NCI-H748 (cell line): Measurements from ENCODE around the gene NR3C2.
A peak's percentile ranks its signal among the peaks of the same experiment; 100 is the strongest.

ENCODE experiments used
- DNase-seq: peaks from one replicate; lab custom pipeline; 2025; ENCODE audit not compliant: unreplicated experiment; lab: John Stamatoyannopoulos, UW

Gene NR3C2

DNA sequence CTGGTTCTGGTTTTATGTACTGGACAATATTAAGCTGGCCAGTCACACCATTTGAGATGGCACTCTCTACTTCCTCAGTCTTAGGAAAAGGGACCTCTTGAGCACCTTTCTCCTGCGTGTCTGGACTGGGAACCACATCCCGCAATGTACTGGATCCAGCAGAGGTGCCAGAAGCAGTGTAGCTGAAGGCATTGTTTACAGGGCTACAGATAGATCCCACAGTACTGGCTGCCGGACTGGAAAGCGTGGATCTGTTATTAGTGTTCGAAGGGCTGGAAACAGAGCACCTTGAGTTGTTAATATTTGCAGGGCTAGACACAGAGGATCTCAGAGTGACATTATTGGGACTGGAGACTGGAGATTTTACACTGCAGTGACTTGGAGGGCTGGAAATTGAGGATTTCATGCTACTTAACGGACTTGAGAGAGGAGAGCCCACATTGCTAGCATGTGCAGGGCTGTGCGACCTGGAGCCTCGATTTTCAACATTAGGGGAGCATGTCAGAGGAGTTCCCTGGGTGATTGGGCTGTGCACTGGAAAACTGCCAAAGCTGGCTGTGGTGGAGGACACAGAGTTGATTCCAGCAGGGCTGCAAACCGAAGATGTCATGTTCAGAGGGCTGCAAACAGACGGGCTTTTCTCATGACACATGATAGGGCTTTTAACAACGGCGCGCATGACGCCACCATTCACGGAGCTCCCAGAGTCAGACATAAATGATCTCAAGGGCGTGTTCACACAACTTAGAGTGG, 6.4 kb downstream of the NR3C2 start:
- DNase-seq: no peak

DNA sequence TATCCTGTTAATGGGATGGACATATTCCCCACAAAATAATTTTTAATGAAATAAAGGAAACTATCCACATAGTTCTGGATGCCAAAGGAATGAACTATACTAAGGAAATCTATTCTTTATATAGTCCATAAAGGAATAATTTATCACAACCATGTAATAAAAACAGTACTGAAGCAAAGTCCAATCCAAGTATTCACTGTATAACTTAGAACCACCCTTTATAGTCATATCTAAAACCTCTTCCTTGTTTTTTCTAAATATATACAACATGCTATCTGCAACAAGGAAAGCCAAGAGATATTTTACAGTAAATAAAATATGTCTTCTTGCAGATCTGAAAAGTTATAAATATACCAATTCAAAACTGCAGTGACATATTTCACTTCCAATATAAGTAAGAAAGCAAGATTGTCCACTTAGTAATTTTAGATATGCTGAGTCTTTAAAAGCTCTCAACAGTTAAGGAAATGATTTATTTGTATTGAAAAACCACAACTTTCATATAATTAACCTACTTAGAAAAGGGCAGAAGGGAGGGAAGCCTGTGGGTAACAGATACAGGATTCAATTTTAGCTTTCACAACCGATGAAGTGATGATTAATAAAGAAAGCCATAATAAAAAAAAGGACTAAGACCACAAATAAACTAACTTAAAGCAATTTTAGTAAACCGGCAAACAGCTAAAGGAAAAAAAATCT, 8.0 kb downstream of the NR3C2 start:
- DNase-seq: no peak

DNA sequence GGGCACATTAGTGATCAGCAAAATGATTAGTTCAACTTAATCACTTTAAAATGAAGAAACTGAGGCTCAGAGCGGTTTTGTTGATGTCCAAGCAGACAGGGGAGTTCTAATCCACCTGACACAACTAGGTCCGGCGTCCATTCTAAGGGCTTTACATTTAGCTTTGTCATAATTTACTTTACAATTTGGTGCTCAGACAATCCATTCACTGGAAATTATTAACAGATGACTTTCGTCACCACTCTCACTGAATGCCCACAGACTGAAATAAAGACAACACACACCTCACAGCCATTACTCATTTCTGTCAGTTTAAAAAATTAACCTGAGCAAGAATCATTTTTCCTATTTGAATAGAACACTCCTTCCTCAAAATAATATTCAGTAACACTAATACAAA, 10.8 kb downstream of the NR3C2 start:
- no peak for DNase-seq

DNA sequence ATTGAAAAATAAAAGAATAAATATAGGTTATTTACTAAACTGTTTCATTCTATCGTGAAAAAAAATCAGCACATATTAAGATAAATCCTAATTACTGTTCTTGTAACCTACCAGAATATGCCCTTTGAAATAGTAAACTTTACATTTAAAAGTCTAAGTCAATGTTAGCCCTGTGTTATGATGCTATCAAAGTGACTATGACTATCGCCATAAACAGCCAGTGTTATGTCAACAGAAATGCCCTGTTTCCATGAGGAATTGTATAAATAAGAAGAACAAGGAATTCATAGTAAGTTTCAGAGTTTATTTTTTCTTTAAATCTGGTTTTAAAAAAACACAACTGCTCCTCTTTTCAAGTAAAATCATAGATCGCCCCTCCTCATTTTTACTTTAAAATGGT, 11.4 kb downstream of the NR3C2 start:
- no peak for DNase-seq

DNA sequence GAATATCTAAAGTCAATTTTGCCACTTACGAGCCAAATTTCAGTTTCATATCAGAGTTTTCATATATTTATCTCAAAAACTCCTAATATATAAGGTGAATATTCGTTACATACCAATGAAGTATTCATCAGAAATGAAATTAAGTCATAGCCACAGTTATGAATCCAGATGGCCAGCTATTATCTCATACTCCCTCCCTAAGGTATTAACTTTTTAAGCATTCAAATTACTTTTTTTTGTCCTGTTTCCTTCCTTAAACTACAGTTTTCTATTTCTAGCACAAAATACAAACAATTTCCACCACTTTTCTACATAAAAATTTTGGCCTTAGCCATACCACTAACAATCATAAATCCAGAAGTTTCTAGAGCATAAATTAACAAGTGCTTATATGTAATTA, 13.0 kb downstream of the NR3C2 start:
- no peak for DNase-seq

DNA sequence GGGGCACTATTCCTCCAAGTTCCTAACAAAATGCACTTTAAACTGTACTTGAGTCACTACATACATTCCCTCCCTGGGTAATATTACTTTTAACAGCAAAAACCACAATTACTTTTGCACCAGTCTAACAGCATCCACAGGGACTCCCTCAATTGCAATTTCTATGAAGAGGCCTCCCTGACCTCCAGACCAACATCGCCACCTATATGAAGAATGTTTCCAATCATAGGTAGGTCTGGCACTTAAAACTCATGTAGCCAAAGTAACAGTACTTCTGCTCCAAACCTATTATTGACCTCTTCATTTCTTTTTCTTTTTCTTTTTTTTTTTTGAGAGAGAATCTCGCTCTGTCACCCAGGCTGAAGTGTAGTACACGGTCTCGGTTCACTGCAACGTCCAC, 15.6 kb downstream of the NR3C2 start:
- DNase-seq: no peak

DNA sequence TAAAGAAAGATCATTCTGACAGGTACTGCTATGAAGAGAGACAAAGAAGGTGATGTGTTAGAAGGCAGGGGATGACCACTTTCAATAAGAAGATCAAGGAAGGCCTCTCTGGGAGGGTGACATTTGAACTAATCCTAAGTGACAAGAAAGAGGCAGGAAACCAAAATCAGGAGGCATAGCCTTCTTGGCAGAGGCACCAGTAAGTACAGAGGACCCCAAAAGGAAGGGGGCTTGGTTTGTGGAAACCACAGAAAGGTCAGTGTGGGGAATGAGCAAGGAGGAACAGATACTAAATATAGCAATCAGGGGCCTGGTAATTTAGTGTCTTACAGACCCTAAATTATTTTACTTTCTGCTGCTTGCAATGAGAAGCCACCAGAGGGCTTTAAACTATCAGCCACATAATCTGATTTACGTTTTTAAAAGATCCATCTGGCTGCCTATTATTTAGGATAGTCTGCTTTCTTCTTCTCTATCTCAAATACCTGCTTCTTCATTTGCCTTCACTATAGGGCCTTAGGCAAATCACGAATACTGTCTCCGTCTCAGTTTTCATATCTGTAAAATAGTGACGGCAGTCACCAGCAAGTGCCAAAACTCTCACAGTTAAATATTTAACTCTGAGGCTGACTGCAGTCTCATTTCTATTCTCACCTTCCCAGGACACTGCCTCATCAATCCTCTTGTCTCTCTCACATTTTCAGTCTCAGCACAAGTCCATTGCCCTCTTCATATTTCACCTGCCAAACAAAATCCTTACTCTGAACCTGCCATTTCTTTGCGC, 16.7 kb downstream of the NR3C2 start:
- no peak for DNase-seq

DNA sequence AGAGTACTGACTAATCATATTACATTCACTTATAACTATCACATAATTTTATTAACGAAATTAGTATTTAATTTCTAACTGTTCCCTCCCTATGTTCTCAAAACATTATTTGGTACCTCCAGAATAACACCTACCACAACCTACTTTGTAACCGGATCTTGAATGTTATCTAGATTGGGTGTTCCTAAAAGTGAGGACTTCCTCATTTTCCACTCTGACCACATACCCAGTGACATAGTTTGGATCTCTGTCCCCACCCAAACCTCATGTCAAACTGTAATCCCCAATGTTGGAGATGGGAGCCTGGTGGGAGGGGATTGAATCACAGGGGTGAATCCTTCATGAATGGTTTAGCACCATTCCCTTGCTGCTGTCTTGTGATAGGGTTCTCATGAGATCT, 21.8 kb downstream of the NR3C2 start:
- no peak for DNase-seq

DNA sequence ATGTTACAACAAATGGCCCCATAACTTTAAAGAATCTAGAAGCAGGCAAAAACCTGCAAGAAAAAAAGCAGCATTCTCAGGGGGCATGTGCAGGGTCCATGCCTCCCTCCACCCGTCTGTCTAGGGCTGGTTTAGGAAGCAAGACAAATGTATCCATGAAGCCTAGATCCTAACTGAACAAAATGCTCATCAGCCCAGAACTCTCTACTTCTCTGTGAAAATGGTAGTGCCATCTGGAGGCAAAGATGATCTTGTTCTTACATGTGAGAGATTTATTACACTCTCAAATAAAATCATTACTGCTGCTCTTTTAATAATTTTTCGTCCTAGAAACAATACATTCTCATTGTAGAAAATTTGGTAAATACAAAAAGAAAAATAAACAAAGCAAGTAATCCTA, 26.7 kb downstream of the NR3C2 start:
- DNase-seq: no peak

DNA sequence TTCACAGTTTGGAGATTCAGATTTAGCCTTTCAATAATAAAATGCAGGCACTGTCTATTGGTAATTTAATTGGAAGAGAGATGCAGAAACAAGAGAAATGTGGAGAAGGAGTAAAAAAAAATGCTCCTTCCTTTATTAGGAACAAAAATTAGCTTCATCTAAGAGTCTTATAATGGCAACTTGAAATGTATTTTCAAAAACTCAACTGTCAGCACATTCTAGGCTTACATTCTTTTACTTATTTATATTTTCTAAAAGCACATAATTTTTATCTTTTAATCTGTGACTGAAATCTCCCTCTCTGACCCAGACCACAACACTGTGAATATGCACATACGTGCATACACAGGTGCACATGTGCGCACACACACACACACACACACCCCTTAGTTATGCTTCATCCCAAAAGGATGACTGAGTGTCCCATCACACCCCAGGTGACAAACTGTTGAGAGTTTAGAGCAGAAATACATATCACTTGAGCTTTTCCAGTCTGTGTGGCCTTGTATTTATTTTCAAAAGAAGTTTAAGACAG, 29.7 kb downstream of the NR3C2 start:
- DNase-seq: no peak

DNA sequence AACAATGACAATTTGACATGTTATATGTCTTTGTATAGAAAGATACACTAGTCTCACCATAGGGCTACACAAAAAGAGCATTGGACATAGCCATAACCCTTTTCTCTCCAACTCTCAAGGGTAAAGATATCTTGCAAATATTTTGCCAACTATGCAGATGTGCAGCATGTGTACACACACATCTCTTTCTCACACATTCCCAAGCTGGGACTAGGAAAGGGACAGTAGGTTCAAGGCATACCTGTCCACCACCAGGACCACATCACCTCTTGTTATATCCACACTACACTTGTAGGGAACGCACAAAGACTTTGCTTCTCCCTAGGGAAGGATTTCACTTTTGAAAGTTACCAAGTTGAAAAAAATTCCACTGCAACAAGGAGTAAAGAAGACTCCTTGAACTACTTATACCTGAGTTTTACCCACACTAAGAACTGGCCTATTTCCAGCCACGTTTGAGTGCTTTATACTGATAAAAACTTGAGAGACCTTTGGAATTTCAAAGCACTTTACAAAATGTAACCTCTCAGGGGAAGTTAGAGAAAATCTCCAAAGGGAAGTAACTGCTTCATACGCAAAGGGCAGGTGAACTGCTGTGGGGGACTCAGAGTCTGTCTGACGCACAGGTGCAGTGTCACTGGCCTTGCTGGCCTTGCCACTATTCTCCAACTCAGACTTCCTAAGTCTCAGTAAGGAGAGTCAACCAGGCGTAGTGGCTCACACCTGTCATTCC, 36.9 kb downstream of the NR3C2 start:
- DNase-seq: no peak

DNA sequence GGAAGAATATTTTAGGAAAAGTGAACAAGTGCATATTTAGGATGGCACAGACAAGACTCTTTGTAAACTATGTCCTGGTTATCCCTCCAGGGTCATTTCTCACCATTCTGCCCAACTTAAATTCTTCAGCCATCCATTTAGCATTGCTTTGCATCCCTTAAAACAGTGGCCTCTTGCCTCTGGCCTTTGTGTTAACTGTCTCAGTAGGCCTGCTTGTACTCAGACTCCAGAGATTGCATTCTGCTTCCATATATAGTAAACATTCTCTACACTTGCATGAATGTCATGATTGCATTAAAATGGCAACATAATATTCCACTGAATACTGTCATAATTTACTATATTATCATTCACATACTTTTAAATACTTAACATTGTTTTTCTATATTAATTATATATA, 43.2 kb downstream of the NR3C2 start:
- DNase-seq: no peak

DNA sequence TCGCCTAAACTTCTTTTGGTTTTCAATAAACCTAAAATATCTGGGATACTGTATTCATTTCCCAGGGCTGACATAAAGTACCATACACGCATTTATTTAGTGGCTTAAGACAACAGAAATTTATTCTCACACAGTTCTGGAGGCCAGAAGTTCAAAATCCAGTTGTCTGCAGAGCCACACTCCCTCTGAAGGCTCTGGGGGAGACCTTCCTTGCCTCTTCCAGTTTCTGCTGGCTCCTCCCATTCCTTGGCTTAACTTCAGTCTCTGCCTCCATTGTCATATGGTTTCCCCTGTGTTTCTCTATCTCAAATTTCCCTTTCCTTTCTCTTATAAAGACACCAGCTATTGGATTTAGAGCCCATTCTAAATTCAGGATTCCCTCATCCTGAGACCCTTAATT, 44.4 kb downstream of the NR3C2 start:
- DNase-seq: no peak

DNA sequence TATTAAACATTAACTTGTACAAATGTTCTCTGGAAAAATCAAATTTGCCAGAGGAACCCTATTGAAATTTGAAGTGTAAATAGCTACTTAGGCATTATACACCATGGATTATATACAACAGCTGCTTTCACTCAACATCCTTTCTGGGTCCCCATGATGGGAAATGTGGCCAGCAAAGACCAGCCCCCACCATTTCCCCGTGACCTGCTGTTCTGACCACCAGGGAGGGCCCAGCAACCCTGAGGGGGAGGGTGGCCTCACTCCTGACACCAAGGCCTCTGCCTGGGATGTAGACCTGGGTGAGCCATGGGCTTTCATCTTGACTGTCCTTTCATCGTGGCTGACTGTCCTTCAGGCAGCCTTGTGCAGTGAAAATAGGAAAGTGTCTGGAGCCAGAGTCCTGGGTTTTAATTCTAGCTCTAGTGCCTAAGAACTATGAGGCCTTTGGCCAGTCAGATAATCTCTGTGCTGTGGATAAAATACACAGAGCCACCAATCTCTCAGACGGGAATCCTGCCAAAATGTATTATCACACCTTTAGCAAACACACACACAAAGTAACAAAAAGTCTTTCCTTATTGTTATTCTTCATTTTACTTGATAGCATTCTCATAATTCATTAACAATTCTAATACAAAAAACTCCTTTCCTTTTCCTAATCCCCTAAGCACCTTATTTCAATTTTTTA, 45.1 kb downstream of the NR3C2 start:
- no peak for DNase-seq

DNA sequence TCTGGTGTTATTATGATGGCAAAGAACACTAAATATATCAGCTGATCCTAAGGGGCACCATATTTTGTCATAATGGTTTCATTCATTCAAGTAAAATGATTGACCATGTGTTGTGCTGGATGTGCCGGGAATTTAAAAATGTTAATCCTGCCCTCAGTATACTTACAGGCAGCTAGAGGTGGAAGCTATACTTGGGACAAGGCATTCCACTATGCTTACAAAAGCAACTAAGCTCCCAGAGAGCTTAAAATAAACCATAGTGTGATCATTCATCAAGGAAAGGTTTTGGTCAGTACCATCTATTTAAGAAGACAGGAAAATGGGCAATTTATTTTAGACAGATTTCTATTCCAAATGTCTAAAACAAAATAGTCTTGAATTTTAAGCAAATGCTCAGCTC, 46.4 kb downstream of the NR3C2 start:
- DNase-seq: no peak

DNA sequence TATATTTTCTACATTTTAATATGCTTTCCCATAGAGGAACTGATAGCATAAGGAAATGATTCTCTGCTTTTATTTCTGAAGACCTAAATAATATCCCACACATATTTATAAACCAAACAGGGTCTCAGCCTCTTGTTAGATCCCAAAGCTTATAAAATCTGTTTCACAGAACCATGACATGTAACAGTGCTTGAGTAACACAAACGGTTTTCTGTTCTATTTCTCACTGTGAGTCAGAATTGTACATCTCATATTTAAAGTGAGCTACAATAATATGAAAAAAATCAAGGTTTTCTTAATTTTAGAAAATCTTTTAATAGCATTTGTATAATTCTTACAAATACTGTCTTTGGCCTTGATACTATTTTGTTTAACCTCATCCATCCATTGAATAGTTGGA, 51.2 kb downstream of the NR3C2 start:
- DNase-seq: no peak

DNA sequence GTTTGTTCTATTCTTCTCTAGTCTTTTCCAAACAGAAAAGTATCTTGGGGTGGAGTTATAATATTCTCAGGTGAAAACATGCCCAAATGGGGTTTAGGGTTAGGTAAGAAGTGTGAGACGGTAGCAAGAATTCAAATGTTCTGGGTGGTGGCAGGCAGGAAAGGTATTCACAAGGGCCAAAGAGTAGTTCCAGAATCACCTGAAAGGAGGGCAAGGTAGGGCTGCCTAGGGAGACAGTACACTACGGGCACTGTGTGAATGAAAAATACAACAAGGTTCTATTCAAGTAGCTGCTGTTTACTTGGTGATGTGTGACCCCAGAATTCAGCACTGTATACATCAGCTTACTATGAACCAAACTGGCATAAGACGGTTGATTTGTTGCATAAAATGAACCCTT, 51.9 kb downstream of the NR3C2 start:
- DNase-seq: no peak

DNA sequence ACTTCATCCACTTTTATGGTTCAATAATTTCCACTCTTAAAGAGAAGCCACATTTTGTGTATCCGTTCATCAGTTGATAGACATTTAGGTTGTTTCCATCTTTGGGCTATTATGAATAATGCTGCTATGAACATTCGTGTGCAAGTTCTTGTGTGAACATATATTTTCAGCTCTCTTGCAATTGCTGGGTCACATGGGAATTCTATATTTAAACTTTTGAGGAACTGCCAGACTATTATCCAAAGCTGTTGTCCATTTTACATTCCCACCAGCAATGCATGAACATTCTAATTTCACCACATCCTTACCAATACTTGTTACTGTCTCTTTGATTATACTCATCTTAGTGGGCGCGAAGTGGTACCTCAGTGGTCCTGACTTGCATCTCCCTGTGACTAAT, 61.9 kb downstream of the NR3C2 start:
- no peak for DNase-seq

DNA sequence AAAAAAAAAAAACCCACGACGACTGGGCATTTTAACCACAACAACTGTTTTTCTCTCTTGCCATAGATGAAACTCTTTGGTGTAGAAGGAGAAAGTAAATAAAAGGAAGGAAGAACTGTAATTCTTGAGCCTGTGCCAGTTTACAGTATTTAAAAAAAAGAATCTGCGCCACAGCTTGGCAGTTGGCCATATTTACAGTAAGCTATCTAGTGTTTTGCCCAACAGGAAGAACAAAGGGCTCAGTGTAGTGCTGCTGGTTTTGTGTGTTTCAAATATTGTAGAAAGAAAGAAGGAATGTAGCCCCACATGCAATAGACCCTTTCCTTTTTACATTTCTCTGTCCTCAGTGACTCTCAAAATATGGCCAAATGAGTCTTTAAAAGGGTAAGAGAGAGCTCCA, 66.1 kb downstream of the NR3C2 start:
- DNase-seq: peak; percentile 13

DNA sequence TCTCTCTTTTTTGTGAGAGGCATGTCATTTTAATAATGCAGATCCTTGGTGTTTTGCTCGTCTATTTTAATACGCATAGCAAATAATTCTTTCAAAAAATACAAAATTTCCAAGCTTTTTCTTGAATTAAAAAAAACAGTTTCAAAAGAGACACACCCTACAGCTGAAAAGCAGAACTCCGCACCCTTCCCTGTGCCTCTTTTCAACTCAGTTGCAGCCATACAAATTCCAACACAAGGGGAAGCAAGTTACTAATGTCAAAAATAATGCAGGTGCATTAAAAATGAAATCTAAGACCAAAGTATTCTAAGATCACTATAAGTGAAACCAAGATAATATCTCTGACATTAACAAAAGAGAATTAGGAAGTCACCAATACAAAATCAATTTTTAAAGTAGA, 66.6 kb downstream of the NR3C2 start:
- DNase-seq: no peak

DNA sequence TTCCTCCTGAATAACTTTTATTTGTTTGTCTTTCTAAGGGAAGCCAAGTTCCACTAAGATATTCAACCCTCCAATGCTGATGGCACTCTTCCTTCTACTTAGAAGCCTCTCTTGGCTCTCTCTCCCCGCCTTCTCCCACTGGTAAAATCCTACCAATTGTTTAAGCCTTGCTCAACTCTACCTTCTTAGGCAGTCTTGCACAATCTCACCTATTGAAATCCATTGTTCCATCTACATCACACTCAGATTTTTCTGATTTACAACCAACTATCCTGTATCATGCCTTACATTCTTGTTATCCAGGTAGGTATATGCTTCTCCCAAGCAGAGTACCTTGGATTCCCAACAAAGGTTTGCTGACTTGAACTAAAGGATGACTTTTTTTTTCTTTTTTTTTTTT, 69.1 kb downstream of the NR3C2 start:
- no peak for DNase-seq
